HG02840 (cell line): ENCODE measurements around the gene CLSTN3.
A peak's percentile ranks its signal among the peaks of the same experiment; 100 is the strongest.
"Not testable (repeated sequence)": the region's sequence is repeated elsewhere in the genome, so short reads cannot be mapped to it uniquely, and the experiment has no call there.

Experiments used
- ATAC-seq: cut with Tn5 transposase; IDR thresholded peaks from one replicate; pipeline ENCODE4 v1.9.1; 2021; ENCODE audit warnings: mild to moderate bottlenecking, moderate library complexity, moderate number of reproducible peaks; ENCODE audit not compliant: unreplicated experiment, low FRiP score

The CLSTN3 gene

GRCh38 chr12:7103837-7104584, 26.2 kb upstream of the CLSTN3 start:
- no peak for ATAC-seq

DNA sequence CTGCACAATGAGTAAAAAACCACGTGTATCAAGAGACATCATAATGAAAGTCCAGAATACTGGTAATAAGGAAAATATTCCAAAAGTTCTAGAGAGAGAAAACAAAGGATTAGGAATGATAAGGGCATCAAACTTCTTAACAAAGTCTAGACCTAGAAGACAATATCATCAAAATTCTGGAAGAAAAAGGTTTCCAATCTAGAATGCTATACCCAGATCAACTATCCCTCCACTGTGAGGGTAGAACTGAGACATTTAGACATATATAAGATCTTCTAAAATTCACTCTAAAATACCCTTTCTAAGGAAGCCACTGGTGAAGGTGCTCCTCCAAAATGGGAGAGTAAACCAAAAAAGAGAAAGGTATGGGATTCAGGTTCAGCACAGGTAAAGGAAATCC, 24.1 kb upstream of the CLSTN3 start:
- no peak for ATAC-seq

DNA sequence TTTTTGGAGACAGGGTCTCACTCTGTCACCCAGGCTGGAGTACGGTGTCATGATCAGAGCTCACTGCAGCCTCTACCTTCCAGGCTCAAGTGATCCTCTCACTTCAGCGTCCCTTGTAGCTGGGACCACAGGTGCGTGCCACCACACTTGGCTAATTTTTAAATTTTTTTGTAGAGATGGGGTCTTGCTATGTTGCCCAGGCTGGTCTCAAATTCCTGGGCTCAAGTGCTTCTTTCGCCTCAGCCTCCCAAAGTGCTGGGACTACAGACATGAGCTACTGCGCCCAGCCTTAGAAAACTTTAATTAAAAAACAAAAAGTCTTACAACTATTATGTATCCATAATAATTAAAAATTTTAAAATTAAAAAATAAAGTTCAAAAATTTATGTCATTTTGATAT, 23.0 kb upstream of the CLSTN3 start:
- not testable (repeated sequence) for ATAC-seq

- no peak for ATAC-seq
Measured at GRCh38 chr12:7107636-7108002, 22.6 kb upstream of the CLSTN3 start.

- ATAC-seq, result peak; percentile 79
Measured at GRCh38 chr12:7108003-7108795, 22.0 kb upstream of the CLSTN3 start.

GRCh38 chr12:7108796-7109571, 21.2 kb upstream of the CLSTN3 start, which contains the start of gene C1RL:
Gene C1RL, minus strand, starts transcription at chr12:7109214. Its CDS starts 34 bp downstream, at chr12:7109180.
- ATAC-seq, result no peak

- no peak for ATAC-seq
Measured at GRCh38 chr12:7109572-7109920, 20.6 kb upstream of the CLSTN3 start.

DNA sequence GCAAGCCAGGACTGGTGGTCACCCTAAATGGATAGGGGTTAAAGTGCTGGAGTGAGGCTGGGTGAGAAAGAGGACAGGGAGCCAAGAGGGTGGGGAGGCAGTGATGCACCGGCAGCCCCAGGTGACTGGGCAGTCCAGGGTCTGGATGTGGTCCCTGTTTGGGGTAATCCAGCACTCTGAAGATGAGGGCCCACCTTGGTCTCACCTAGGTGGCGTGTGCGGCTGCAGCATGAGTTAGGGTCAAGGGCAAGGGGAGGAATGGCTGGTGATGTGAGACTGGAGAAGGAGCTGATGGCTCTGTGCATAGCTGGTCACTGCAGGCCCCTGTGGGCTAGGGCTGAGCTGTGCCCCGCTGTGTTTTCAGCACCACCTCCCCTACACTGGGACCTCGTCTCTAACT, 19.5 kb upstream of the CLSTN3 start:
- no peak for ATAC-seq

- no peak for ATAC-seq
Measured at GRCh38 chr12:7112041-7112440, 18.1 kb upstream of the CLSTN3 start.

GRCh38 chr12:7113389-7113871, 16.7 kb upstream of the CLSTN3 start:
- no peak for ATAC-seq

GRCh38 chr12:7114008-7114407, 16.2 kb upstream of the CLSTN3 start:
- no peak for ATAC-seq

DNA sequence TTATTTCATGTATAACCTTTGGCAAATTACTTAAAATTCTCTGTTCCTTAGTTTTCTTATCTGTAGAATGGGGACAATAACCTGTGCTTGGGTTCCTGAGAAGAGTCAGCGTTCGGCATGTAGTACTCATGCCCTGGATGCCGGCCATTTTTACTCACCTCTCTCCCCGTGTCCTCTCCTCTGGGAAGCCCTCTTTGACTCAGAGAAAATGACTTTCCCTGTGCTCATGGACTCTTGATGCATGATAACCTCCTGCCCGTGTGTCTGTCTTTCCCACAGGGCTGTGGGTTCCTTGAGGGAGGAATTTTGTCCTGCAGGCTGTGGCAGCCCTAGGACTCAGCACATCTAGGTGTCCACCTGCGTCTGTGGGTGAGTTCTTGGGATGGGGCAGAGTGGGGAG, 15.3 kb upstream of the CLSTN3 start:
- no peak for ATAC-seq

DNA sequence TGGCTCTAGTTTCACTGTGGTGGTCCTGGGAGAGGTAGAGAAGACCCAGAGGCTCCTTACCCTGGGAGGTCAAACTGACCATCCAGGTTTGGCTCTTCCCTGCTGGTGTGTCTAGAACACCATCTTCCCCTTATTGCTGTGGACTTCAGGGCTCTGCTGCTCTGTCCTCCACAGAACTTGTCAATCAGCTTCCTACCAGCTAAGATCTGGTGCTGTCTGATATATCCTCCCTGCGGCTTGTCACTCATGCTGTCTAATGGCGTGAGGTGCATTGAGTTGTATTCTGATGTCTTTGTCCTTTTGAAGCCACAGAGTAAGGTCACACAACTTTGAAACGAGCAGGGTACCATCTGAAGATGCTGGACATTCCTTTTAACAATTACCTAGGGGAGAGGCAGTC, 14.0 kb upstream of the CLSTN3 start:
- ATAC-seq, result no peak

DNA sequence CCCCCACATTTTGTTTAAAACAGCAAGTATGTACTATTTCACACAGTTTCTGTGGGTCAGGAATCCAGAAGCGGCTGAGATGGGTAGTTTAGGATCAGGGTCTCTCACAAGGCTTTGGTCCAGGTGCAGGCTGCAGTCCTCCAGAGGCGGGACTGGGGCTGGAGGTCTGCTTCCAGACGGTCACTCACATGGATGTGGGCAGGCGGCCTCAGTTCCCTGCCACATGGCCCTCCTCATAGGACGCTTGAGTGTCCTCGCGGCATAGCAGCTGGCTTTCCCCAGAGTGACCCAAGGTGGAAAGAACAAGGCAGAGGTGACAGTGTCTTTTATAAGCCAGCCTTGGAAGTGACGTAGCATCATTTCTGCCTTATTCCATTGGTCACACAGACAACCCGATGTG, 13.3 kb upstream of the CLSTN3 start:
- no peak for ATAC-seq

GRCh38 chr12:7117670-7118069, 12.5 kb upstream of the CLSTN3 start:
- ATAC-seq, result no peak

DNA sequence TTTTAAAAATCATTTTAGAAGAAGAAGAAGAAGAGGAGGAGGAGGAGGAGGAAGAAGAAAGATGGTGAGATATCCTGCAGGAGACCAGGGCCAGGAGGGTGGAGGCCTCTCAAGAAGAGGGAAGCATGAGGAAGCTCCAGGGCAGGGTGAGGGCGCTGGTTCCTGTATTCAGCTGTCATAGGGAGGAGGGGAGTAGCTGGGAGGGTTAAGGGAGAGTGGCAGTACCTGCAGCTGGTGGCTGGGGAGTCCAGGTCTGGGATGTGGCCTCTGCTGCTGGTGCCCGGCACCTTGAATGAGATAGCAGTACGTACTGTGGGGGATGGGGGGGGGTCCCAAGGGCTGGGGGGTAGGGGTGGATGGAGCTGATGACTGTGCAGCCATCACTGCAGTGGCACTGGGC, 11.3 kb upstream of the CLSTN3 start:
- ATAC-seq, result no peak

GRCh38 chr12:7120166-7120565, 10.0 kb upstream of the CLSTN3 start:
- no peak for ATAC-seq

GRCh38 chr12:7121324-7121723, 8.8 kb upstream of the CLSTN3 start:
- ATAC-seq, result no peak

DNA sequence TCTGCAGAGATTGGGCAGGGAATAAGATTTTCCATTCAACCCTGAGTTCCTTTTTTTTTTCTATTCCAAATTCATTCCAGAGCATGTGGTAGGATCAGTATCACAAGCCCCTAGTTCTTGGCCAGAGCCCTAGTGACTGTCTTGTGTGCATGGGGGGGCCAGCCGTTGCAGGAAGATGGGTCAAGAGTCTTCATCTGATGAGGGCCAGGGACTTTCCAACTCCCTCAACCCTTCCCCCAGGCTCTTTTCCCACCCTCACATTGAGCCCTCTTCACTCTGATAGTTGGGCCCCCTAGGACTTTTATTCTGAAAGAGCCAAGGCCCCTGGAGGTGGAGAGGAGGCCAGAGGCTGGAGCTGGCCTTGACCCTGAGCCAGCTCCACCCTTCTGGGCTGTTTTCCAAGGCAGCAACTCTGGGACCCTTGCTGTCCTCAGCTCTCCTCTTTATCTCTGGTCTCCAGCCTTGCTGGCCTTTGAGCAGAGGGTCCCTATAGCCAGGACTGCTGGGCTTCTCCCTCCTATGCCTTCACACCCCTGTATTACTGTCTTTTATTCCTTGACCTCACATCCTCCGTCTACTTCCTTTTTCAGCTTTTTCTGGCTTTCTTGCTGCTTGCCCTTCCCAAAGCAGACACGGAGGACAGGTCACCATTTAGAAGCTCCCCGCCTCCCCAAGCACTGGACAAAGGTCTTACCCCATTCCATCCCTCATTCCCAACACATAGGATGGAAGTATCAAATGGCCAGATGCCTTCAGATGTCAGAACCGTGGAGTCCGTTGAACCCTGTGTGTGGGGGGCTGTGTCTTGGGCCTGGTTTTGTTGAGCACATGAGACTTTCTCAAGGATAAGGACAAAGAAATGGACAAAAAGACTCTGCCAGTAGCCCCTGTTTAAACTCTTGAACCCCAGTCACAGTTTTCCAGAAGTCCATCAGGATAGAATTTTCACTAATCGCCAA, 7.1 kb upstream of the CLSTN3 start:
- no peak for ATAC-seq
